ENCODE data around the gene SOCS2.
"Not testable (repeated sequence)": the region's sequence is repeated elsewhere in the genome, so short reads cannot be mapped to it uniquely, and the experiment has no call there.

Gene SOCS2

GRCh38 chr12:93549174-93549573, 23.3 kb upstream of the SOCS2 start:
- no peaks in the 10 kb centered on the region for H3K27me3 ChIP-seq (replicated peaks in 2 of 5; ENCODE audit: control insufficient read depth in 4 of 5, insufficient read depth in 5 of 5, low read length in 4 of 5)
- DNase-seq, result no peak
- H3K36me3 ChIP-seq (ENCODE audit: control insufficient read depth in 4 of 4, insufficient read depth in 4 of 4, low read length in 3 of 4), result peaks cover 7 to 32% (median 21%) of the 10 kb centered on the region in 4 experiments
- peaks cover 0 to 3% (median 0%) of the 10 kb centered on the region in 5 experiments for H3K9me3 ChIP-seq (ENCODE audit: control extremely low read depth in 1 of 5, control insufficient read depth in 4 of 5, insufficient read depth in 2 of 5, low read depth in 1 of 5, low read length in 4 of 5)
- no peak overlapping the region for H3K27ac ChIP-seq (ENCODE audit: insufficient read depth in 1 of 2, low read depth in 1 of 2, low read length in 2 of 2, poor library complexity in 1 of 2, severe bottlenecking in 2 of 2)
- WGBS (ENCODE audit: insufficient coverage), result 76% methylated on average over 3 of the region's 6 CpGs
- POLR2A ChIA-PET, result no interaction called here
- no peak overlapping the region for H3K4me3 ChIP-seq (ENCODE audit: control insufficient read depth in 1 of 7, extremely low read depth in 1 of 7, insufficient read depth in 4 of 7, low read depth in 2 of 7, low read length in 6 of 7)
- CTCF ChIA-PET, result interaction anchor here (0.6 to 1.4 kb wide), 3 partner anchors 9 to 14 kb away, joined by 3 to 7 read pairs (median 4); no protein-coding TSS in a partner anchor
- no peaks in the 10 kb centered on the region for H3K4me1 ChIP-seq (ENCODE audit: control extremely low read depth in 1 of 4, control insufficient read depth in 4 of 4, insufficient read depth in 4 of 4, low read length in 3 of 4)

GRCh38 chr12:93550748-93551611, 21.5 kb upstream of the SOCS2 start:
- Histone ChIP-seq H3K4me1 (ENCODE audit: control extremely low read depth in 1 of 4, control insufficient read depth in 4 of 4, insufficient read depth in 4 of 4, low read length in 3 of 4) (no peaks in the 10 kb centered on the region), H3K9me3 (ENCODE audit: control extremely low read depth in 1 of 5, control insufficient read depth in 4 of 5, insufficient read depth in 2 of 5, low read depth in 1 of 5, low read length in 4 of 5) (peaks cover 0 to 3% (median 0%) of the 10 kb centered on the region in 5 experiments), H3K27ac (ENCODE audit: insufficient read depth in 1 of 2, low read depth in 1 of 2, low read length in 2 of 2, poor library complexity in 1 of 2, severe bottlenecking in 2 of 2) (no peak overlapping the region), H3K36me3 (ENCODE audit: control insufficient read depth in 4 of 4, insufficient read depth in 4 of 4, low read length in 3 of 4) (peaks cover 3 to 41% (median 15%) of the 10 kb centered on the region in 4 experiments), H3K27me3 (replicated peaks in 2 of 5; ENCODE audit: control insufficient read depth in 4 of 5, insufficient read depth in 5 of 5, low read length in 4 of 5) (no peaks in the 10 kb centered on the region), H3K4me3 (ENCODE audit: control insufficient read depth in 1 of 7, extremely low read depth in 1 of 7, insufficient read depth in 4 of 7, low read depth in 2 of 7, low read length in 6 of 7) (no peak overlapping the region)
- CTCF ChIA-PET, result interaction anchor here (0.8 to 1.2 kb wide), 2 partner anchors 24 to 47 kb away, joined by 3 to 4 read pairs; no protein-coding TSS in a partner anchor
- no peak for DNase-seq
- POLR2A ChIA-PET, result no interaction called here
- 98% methylated on average over 9 of the region's 11 CpGs for WGBS (ENCODE audit: insufficient coverage)

DNA sequence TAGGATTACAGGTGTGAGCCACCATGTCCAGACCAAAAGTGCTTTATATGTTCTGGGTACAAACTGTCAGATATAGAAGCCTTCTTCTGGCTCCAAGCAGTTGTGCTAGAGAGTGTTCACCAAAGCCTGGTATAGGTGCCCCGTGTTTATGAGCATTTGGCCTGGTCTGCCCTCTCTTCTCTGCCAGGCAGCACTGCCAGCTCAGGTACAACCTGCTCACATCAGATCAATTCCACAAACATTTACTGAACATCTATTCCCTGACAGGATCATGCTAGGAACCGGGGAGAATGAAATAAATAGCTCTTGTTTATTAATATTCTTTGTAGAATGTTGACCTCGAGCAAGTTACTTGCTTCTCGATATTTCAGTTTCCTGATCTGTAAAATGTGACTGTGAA, 20.0 kb upstream of the SOCS2 start:
- Histone ChIP-seq H3K27me3 (replicated peaks in 2 of 5; ENCODE audit: control insufficient read depth in 4 of 5, insufficient read depth in 5 of 5, low read length in 4 of 5) (no peaks in the 10 kb centered on the region), H3K4me3 (ENCODE audit: control insufficient read depth in 1 of 7, extremely low read depth in 1 of 7, insufficient read depth in 4 of 7, low read depth in 2 of 7, low read length in 6 of 7) (no peak overlapping the region), H3K36me3 (ENCODE audit: control insufficient read depth in 4 of 4, insufficient read depth in 4 of 4, low read length in 3 of 4) (peaks cover 7 to 52% (median 15%) of the 10 kb centered on the region in 4 experiments), H3K9me3 (ENCODE audit: control extremely low read depth in 1 of 5, control insufficient read depth in 4 of 5, insufficient read depth in 2 of 5, low read depth in 1 of 5, low read length in 4 of 5) (peaks cover 0 to 5% (median 3%) of the 10 kb centered on the region in 5 experiments), H3K4me1 (ENCODE audit: control extremely low read depth in 1 of 4, control insufficient read depth in 4 of 4, insufficient read depth in 4 of 4, low read length in 3 of 4) (no peaks in the 10 kb centered on the region), H3K27ac (ENCODE audit: insufficient read depth in 1 of 2, low read depth in 1 of 2, low read length in 2 of 2, poor library complexity in 1 of 2, severe bottlenecking in 2 of 2) (no peak overlapping the region)
- ChIA-PET CTCF (interaction anchor here (1.3 to 1.5 kb wide), 2 partner anchors 9 to 26 kb away, joined by 3 to 5 read pairs; no protein-coding TSS in a partner anchor), POLR2A (no interaction called here)
- WGBS (ENCODE audit: insufficient coverage), result 93% methylated on average over 4 of the region's 4 CpGs
- no peak for DNase-seq

DNA sequence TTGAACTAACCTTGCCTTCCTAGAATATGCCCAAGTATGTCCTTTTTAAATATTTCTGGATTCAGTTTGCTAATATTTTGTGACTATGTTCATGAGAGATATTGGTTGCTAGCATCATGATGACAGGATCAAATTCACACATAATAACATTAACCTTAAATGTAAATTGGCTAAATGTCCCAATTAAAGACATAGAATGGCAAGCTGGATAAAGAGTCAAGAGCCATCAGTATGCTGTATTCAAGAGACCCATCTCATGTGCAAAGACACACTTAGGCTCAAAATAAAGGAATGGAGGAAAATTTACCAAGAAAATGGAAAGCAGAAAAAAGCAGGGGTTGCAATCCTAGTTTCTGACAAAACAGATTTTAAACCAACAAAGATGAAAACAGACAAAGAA, 14.6 kb upstream of the SOCS2 start:
- H3K27me3 ChIP-seq (replicated peaks in 2 of 5; ENCODE audit: control insufficient read depth in 4 of 5, insufficient read depth in 5 of 5, low read length in 4 of 5); POLR2A ChIA-PET; H3K4me3 ChIP-seq (ENCODE audit: control insufficient read depth in 1 of 7, extremely low read depth in 1 of 7, insufficient read depth in 4 of 7, low read depth in 2 of 7, low read length in 6 of 7); H3K27ac ChIP-seq (ENCODE audit: insufficient read depth in 1 of 2, low read depth in 1 of 2, low read length in 2 of 2, poor library complexity in 1 of 2, severe bottlenecking in 2 of 2); H3K4me1 ChIP-seq (ENCODE audit: control extremely low read depth in 1 of 4, control insufficient read depth in 4 of 4, insufficient read depth in 4 of 4, low read length in 3 of 4): not testable (repeated sequence)
- H3K9me3 ChIP-seq (ENCODE audit: control extremely low read depth in 1 of 5, control insufficient read depth in 4 of 5, insufficient read depth in 2 of 5, low read depth in 1 of 5, low read length in 4 of 5), result peaks cover 0 to 19% (median 5%) of the 10 kb centered on the region in 5 experiments
- peak in 1 of 3 donors; percentile 50 for DNase-seq
- H3K36me3 ChIP-seq (ENCODE audit: control insufficient read depth in 4 of 4, insufficient read depth in 4 of 4, low read length in 3 of 4), result peaks cover 0 to 62% (median 9%) of the 10 kb centered on the region in 4 experiments
- CTCF ChIA-PET, result interaction anchor here (1.3 kb wide), 2 partner anchors 56 to 74 kb away, joined by 3 to 5 read pairs; no protein-coding TSS in a partner anchor

DNA sequence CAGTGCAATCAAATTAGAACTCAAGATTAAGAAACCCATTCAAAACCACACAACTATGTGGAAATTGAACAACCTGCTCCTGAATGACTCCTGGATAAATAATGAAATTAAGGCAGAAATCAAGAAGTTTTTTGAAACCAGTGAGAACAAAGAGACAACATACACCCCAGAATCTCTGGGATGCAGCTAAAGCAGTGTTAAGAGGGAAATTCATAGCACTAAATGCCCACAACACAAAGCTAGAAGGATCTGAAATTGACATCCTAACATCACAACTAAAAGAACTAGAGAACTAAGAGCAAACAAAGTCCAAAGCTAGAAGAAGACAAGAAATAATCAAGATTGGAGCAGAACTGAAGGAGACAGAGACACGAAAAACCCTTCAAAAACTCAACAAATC, 13.8 kb upstream of the SOCS2 start:
- CTCF ChIA-PET, result interaction anchor here (1.3 kb wide), 2 partner anchors 56 to 75 kb away, joined by 3 to 5 read pairs; no protein-coding TSS in a partner anchor
- H3K4me1 ChIP-seq (ENCODE audit: control extremely low read depth in 1 of 4, control insufficient read depth in 4 of 4, insufficient read depth in 4 of 4, low read length in 3 of 4); H3K27me3 ChIP-seq (replicated peaks in 2 of 5; ENCODE audit: control insufficient read depth in 4 of 5, insufficient read depth in 5 of 5, low read length in 4 of 5); H3K27ac ChIP-seq (ENCODE audit: insufficient read depth in 1 of 2, low read depth in 1 of 2, low read length in 2 of 2, poor library complexity in 1 of 2, severe bottlenecking in 2 of 2); POLR2A ChIA-PET; H3K4me3 ChIP-seq (ENCODE audit: control insufficient read depth in 1 of 7, extremely low read depth in 1 of 7, insufficient read depth in 4 of 7, low read depth in 2 of 7, low read length in 6 of 7); DNase-seq: not testable (repeated sequence)
- Histone ChIP-seq H3K36me3 (ENCODE audit: control insufficient read depth in 4 of 4, insufficient read depth in 4 of 4, low read length in 3 of 4) (peaks cover 2 to 60% (median 9%) of the 10 kb centered on the region in 4 experiments), H3K9me3 (ENCODE audit: control extremely low read depth in 1 of 5, control insufficient read depth in 4 of 5, insufficient read depth in 2 of 5, low read depth in 1 of 5, low read length in 4 of 5) (peaks cover 0 to 19% (median 5%) of the 10 kb centered on the region in 5 experiments)
- no CpG with 5 or more reads among the region's 1 CpG for WGBS (ENCODE audit: insufficient coverage)

GRCh38 chr12:93563807-93564538, 8.5 kb upstream of the SOCS2 start:
- peaks cover 0 to 8% (median 0%) of the 10 kb centered on the region in 5 experiments for H3K9me3 ChIP-seq (ENCODE audit: control extremely low read depth in 1 of 5, control insufficient read depth in 4 of 5, insufficient read depth in 2 of 5, low read depth in 1 of 5, low read length in 4 of 5)
- no peak overlapping the region for H3K4me3 ChIP-seq (ENCODE audit: control insufficient read depth in 1 of 7, extremely low read depth in 1 of 7, insufficient read depth in 4 of 7, low read depth in 2 of 7, low read length in 6 of 7)
- ChIA-PET POLR2A (no interaction called here), CTCF (interaction anchor here (0.5 to 7.3 kb wide), 19 partner anchors 15 to 539 kb away, joined by 3 to 56 read pairs (median 4); no protein-coding TSS in a partner anchor)
- 67% methylated on average over 4 of the region's 6 CpGs for WGBS (ENCODE audit: insufficient coverage)
- peaks cover 13 to 49% (median 33%) of the 10 kb centered on the region in 4 experiments for H3K36me3 ChIP-seq (ENCODE audit: control insufficient read depth in 4 of 4, insufficient read depth in 4 of 4, low read length in 3 of 4)
- peaks cover 0 to 16% (median 4%) of the 10 kb centered on the region in 4 experiments for H3K4me1 ChIP-seq (ENCODE audit: control extremely low read depth in 1 of 4, control insufficient read depth in 4 of 4, insufficient read depth in 4 of 4, low read length in 3 of 4)
- DNase-seq, result peak; percentile 68 to 83 (median 81)
- no peaks in the 10 kb centered on the region for H3K27me3 ChIP-seq (replicated peaks in 2 of 5; ENCODE audit: control insufficient read depth in 4 of 5, insufficient read depth in 5 of 5, low read length in 4 of 5)
- peak overlapping the region in 1 of 2 experiments; percentile 1 for H3K27ac ChIP-seq (ENCODE audit: insufficient read depth in 1 of 2, low read depth in 1 of 2, low read length in 2 of 2, poor library complexity in 1 of 2, severe bottlenecking in 2 of 2)

All from common myeloid progenitor, CD34-positive (primary cell).